ENCODE measurements around the gene HDAC2. TPM values are rescaled to one million over a fixed set of nuclear protein-coding genes. Genes with fewer than 3 reads are reported as not detected.
A peak's percentile ranks its signal among the peaks of the same experiment; 100 is the strongest.
"Not testable (repeated sequence)": the region's sequence is repeated elsewhere in the genome, so short reads cannot be mapped to it uniquely, and the experiment has no call there.

Gene HDAC2
- total RNA-seq, 2 donors from 2014 or later: 275 to 335 TPM

- Histone ChIP-seq H3K4me1 (ENCODE audit: control insufficient read depth, insufficient read depth, low read length) (peaks cover 8% of the 10 kb centered on the region), H3K9me3 (ENCODE audit: control insufficient read depth, low read length) (no peaks in the 10 kb centered on the region), H3K36me3 (ENCODE audit: control insufficient read depth, insufficient read depth, low read length) (no peaks in the 10 kb centered on the region), H3K9ac (ENCODE audit: extremely low read depth, low read length, poor library complexity, severe bottlenecking) (no peak overlapping the region), H3K27ac (ENCODE audit: low read depth, low read length) (no peak overlapping the region), H3K4me3 (ENCODE audit: low read length) (no peak overlapping the region), H3K27me3 (ENCODE audit: control insufficient read depth, insufficient read depth, low read length, poor library complexity, severe bottlenecking) (peaks cover 7% of the 10 kb centered on the region)
- TF ChIP-seq, protein P1, sequence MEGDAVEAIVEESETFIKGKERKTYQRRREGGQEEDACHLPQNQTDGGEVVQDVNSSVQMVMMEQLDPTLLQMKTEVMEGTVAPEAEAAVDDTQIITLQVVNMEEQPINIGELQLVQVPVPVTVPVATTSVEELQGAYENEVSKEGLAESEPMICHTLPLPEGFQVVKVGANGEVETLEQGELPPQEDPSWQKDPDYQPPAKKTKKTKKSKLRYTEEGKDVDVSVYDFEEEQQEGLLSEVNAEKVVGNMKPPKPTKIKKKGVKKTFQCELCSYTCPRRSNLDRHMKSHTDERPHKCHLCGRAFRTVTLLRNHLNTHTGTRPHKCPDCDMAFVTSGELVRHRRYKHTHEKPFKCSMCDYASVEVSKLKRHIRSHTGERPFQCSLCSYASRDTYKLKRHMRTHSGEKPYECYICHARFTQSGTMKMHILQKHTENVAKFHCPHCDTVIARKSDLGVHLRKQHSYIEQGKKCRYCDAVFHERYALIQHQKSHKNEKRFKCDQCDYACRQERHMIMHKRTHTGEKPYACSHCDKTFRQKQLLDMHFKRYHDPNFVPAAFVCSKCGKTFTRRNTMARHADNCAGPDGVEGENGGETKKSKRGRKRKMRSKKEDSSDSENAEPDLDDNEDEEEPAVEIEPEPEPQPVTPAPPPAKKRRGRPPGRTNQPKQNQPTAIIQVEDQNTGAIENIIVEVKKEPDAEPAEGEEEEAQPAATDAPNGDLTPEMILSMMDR (conservative IDR thresholded peaks at IDR 0.05): no peak
- H3K36me3 Mint-ChIP-seq (ENCODE audit: low read depth): no peaks in the 10 kb centered on the region
- 79 to 88% methylated on average over 3 of the region's 3 CpGs for WGBS, 2 experiments (ENCODE audit: insufficient coverage in 1 of 2, insufficient read length in 1 of 2)
- H3K27me3 Mint-ChIP-seq (ENCODE audit: insufficient read depth): peaks cover 6% of the 10 kb centered on the region
- DNase-seq: no peak
- H3K9me3 Mint-ChIP-seq: no peaks in the 10 kb centered on the region
- no peak overlapping the region for H3K4me3 Mint-ChIP-seq
- peaks cover 7% of the 10 kb centered on the region for H3K4me1 Mint-ChIP-seq
- peak overlapping the region; percentile 54 for H3K27ac Mint-ChIP-seq
Observed at GRCh38 chr6:113920663-113921267, 50.2 kb downstream of the HDAC2 start.

DNA sequence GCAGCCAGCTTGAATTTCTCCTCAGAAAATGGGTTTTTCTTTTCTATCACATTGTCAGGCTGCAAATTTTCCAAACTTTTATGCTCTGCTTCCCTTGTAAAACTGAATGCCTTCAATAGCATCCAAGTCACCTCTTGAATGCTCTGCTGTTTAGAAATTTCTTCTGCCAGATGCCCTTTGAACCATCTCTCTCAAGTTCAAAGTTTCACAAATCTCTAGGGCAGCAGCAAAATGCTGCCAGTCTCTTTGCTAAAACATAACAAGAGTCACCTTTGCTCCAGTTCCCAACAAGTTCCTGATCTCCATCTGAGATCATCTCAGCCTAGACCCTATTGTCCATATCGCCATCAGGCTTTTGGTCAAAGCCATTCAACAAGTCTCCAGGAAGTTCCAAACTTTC lies 60.7 kb downstream of the HDAC2 start:
- H3K27ac ChIP-seq (ENCODE audit: low read depth, low read length); H3K27ac Mint-ChIP-seq; H3K4me1 ChIP-seq (ENCODE audit: control insufficient read depth, insufficient read depth, low read length); H3K9me3 Mint-ChIP-seq; H3K36me3 Mint-ChIP-seq (ENCODE audit: low read depth); H3K4me1 Mint-ChIP-seq; H3K9ac ChIP-seq (ENCODE audit: extremely low read depth, low read length, poor library complexity, severe bottlenecking); H3K4me3 Mint-ChIP-seq; DNase-seq; H3K9me3 ChIP-seq (ENCODE audit: control insufficient read depth, low read length); H3K36me3 ChIP-seq (ENCODE audit: control insufficient read depth, insufficient read depth, low read length); H3K4me3 ChIP-seq (ENCODE audit: low read length): not testable (repeated sequence)
- peaks cover 25% of the 10 kb centered on the region for H3K27me3 ChIP-seq (ENCODE audit: control insufficient read depth, insufficient read depth, low read length, poor library complexity, severe bottlenecking)
- H3K27me3 Mint-ChIP-seq (ENCODE audit: insufficient read depth): peaks cover 27% of the 10 kb centered on the region
- 87 to 100% methylated on average over 1 of the region's 1 CpG for WGBS, 2 experiments (ENCODE audit: insufficient coverage in 1 of 2, insufficient read length in 1 of 2)

GRCh38 chr6:113909224-113909856 lies 61.6 kb downstream of the HDAC2 start:
- Mint-ChIP-seq H3K9me3 (no peaks in the 10 kb centered on the region), H3K36me3 (ENCODE audit: low read depth) (no peaks in the 10 kb centered on the region), H3K4me1 (peaks cover 12% of the 10 kb centered on the region), H3K27ac (no peak overlapping the region), H3K4me3 (no peak overlapping the region), H3K27me3 (ENCODE audit: insufficient read depth) (peaks cover 27% of the 10 kb centered on the region)
- 10 to 25% methylated on average over 2 to 5 of the region's 6 CpGs for WGBS, 2 experiments (ENCODE audit: insufficient coverage in 1 of 2, insufficient read length in 1 of 2)
- H3K4me1 ChIP-seq (ENCODE audit: control insufficient read depth, insufficient read depth, low read length): no peaks in the 10 kb centered on the region
- H3K9me3 ChIP-seq (ENCODE audit: control insufficient read depth, low read length): no peaks in the 10 kb centered on the region
- TF ChIP-seq, protein P1 (conservative IDR thresholded peaks at IDR 0.05): peak; percentile 88
- H3K4me3 ChIP-seq (ENCODE audit: low read length): no peak overlapping the region
- H3K36me3 ChIP-seq (ENCODE audit: control insufficient read depth, insufficient read depth, low read length): no peaks in the 10 kb centered on the region
- DNase-seq: no peak
- no peak overlapping the region for H3K9ac ChIP-seq (ENCODE audit: extremely low read depth, low read length, poor library complexity, severe bottlenecking)
- peaks cover 19% of the 10 kb centered on the region for H3K27me3 ChIP-seq (ENCODE audit: control insufficient read depth, insufficient read depth, low read length, poor library complexity, severe bottlenecking)
- H3K27ac ChIP-seq (ENCODE audit: low read depth, low read length): no peak overlapping the region
